GM12878 (cell line): ENCODE data around the gene ECEL1. TPM values are rescaled to one million over a fixed set of nuclear protein-coding genes. Genes with fewer than 3 reads are reported as not detected.

Experiments
- ATAC-seq: fragments of 200-7000 bp; cut with Tn5 transposase; 3 replicates; pipeline ENCODE4 v1.9.1; 2020; ENCODE audit warnings: mild to moderate bottlenecking, moderate library complexity
- BruUV-seq: library from RNA; stranded (reverse); fragments of 400-500 nt; replicated peaks from 2 replicates; lab custom pipeline; 2021; lab: Mats Ljungman, UMichigan
- CTCF ChIA-PET: fragments of 300-600 bp; sonication (Branson Sonifier 250); formaldehyde crosslinking; extraction: SDS; loops from one replicate; lab custom pipeline; 2021; ENCODE audit warnings: inconsistent platforms; lab: Yijun Ruan, JAX
- POLR2A ChIA-PET: fragments of 350-600 bp; formaldehyde crosslinking; extraction: SDS; loops from one replicate; lab custom pipeline; 2021; ENCODE audit warnings: inconsistent platforms; lab: Charles Lee
- RAD21 ChIA-PET: fragments of 300-600 bp; sonication (Branson Sonifier 250); formaldehyde crosslinking; loops from one replicate; lab custom pipeline; 2023; ENCODE audit warnings: antibody characterized with exemption; ENCODE audit not compliant: unreplicated experiment; lab: Charles Lee
- SMC1A ChIA-PET: fragments of 300-600 bp; sonication (Branson Sonifier 250); formaldehyde crosslinking; loops from one replicate; lab custom pipeline; 2023; ENCODE audit not compliant: unreplicated experiment, uncharacterized antibody; lab: Charles Lee
- DNase-seq: peaks from one replicate; pipeline ENCODE4 v3.0.0-alpha.2; 2011; ENCODE audit warnings: low read depth, low spot score
- FAIRE-seq: peaks from 3 replicates; lab custom pipeline; 2011; peaks lifted over from hg19 to GRCh38; lab: Jason Lieb, UNC
- H2AFZ ChIP-seq: 2 replicates; pipeline ENCODE4 v1.6.0; 2011; ENCODE audit warnings: low read depth, low read length, control low read depth; ENCODE audit not compliant: control insufficient read depth
- H3K27ac ChIP-seq: 2 replicates; pipeline ENCODE4 v1.5.1; 2011; ENCODE audit warnings: control low read depth; ENCODE audit not compliant: control insufficient read depth, insufficient read depth
- H3K27me3 ChIP-seq, 2 experiments: replicated peaks in 1 of 2; 2 replicates each; pipeline versions ENCODE4 v1.6.0 to v1.6.1; 2011; ENCODE audit warnings: low read length in 1 of 2; ENCODE audit not compliant: control insufficient read depth in 2 of 2, insufficient read depth in 2 of 2
- H3K36me3 ChIP-seq, 2 experiments: 2 replicates each; pipeline ENCODE4 v1.5.1; 2011; ENCODE audit warnings: low read length in 1 of 2; ENCODE audit not compliant: control insufficient read depth in 2 of 2, insufficient read depth in 2 of 2
- H3K4me1 ChIP-seq: 2 replicates; pipeline ENCODE4 v1.6.1; 2011; ENCODE audit warnings: mild to moderate bottlenecking, low read length, moderate library complexity, mixed read lengths; ENCODE audit not compliant: control insufficient read depth, insufficient read depth
- H3K4me2 ChIP-seq: 2 replicates; pipeline ENCODE4 v1.6.0; 2011; ENCODE audit warnings: control low read depth; ENCODE audit not compliant: control insufficient read depth, insufficient read depth
- H3K4me3 ChIP-seq: fragments of 200-600 bp; sonication (generic); 2 replicates; pipeline ENCODE4 v1.5.1; 2016
- H3K79me2 ChIP-seq: 2 replicates; pipeline ENCODE4 v1.6.0; 2011; ENCODE audit warnings: low read length; ENCODE audit not compliant: control insufficient read depth, insufficient read depth
- H3K9ac ChIP-seq: 2 replicates; pipeline ENCODE4 v1.8.0; 2011; ENCODE audit warnings: low read length, control low read depth, mixed read lengths; ENCODE audit not compliant: control insufficient read depth, insufficient read depth
- H3K9me3 ChIP-seq: replicated peaks from 3 replicates; pipeline ENCODE4 v1.5.1; 2011; ENCODE audit warnings: mild to moderate bottlenecking, low read length; ENCODE audit not compliant: control insufficient read depth, insufficient read depth
- H4K20me1 ChIP-seq: 2 replicates; pipeline ENCODE4 v1.6.0; 2011; ENCODE audit not compliant: control insufficient read depth, insufficient read depth
- CREM ChIP-seq: IDR thresholded peaks from 2 replicates; pipeline ENCODE4 v1.6.1; 2014; ENCODE audit warnings: antibody characterized with exemption, low read depth
- ESRRA ChIP-seq: IDR thresholded peaks from 2 replicates; pipeline ENCODE4 v1.6.1; 2012; ENCODE audit warnings: mild to moderate bottlenecking, low read length, improper control_type of control experiment
- LARP7 ChIP-seq: fragments of 450-650 bp; IDR thresholded peaks from 2 replicates; pipeline ENCODE4 v1.6.1; 2017; ENCODE audit warnings: mild to moderate bottlenecking
- MYC ChIP-seq: IDR thresholded peaks from 2 replicates; pipeline ENCODE4 v1.6.1; 2011; ENCODE audit warnings: mild to moderate bottlenecking, low read length, moderate library complexity, inconsistent platforms; ENCODE audit not compliant: insufficient read depth, insufficient replicate concordance, insufficient read length, severe bottlenecking
- NFIC ChIP-seq: IDR thresholded peaks from 2 replicates; pipeline ENCODE4 v1.6.1; 2012; ENCODE audit warnings: low read depth, mild to moderate bottlenecking, inconsistent platforms, low read length, moderate library complexity
- PAX8 ChIP-seq: fragments of 450-650 bp; IDR thresholded peaks from 2 replicates; pipeline ENCODE4 v1.6.1; 2017; ENCODE audit warnings: mild to moderate bottlenecking, moderate library complexity
- STAT3 ChIP-seq: IDR thresholded peaks from 2 replicates; pipeline ENCODE4 v1.6.1; 2011; ENCODE audit warnings: low read depth, low read length, improper control_type of control experiment
- USF1 ChIP-seq: IDR thresholded peaks from 2 replicates; pipeline ENCODE4 v1.6.1; 2011; ENCODE audit warnings: borderline replicate concordance, low read depth, mild to moderate bottlenecking, moderate library complexity, mixed read lengths, low read length; ENCODE audit not compliant: insufficient read depth; ENCODE audit errors: extremely low read length
- ZNF384 ChIP-seq: IDR thresholded peaks from 2 replicates; pipeline ENCODE4 v1.6.1; 2012; ENCODE audit warnings: low read depth, mild to moderate bottlenecking, low read length, improper control_type of control experiment, borderline replicate concordance
- WGBS: methylation state at CpG from one replicate; pipeline ENCODE4 v1.1.6; 2016; ENCODE audit warnings: low lambda C conversion rate; ENCODE audit not compliant: insufficient replicate concordance, insufficient coverage; ENCODE audit errors: missing lambda C conversion rate; 5-methylcytosine and 5-hydroxymethylcytosine counted together
- in situ Hi-C: fragments of 300-500 bp; cut with MboI; formaldehyde crosslinking; loops from 9 replicates; pipeline ENCODE4 v1.14.3; 2018; ENCODE audit warnings: mixed read lengths
- intact Hi-C: fragments of 100-400 bp; cut with micrococcal nuclease; formaldehyde crosslinking; loops from one replicate; pipeline ENCODE4 v1.14.2; 2022; ENCODE audit not compliant: unreplicated experiment
- polyA plus RNA-seq, 11 experiments: library from polyadenylated mRNA; depleted of rRNA in 4 of 11; unstranded in 6 of 11; stranded (reverse) in 5 of 11; fragments of >200 nt; fragmentation: Nextera tagmentation in 4 of 11; fragmentation: Illumina TruSeq in 1 of 11; extraction: Ambion mirVana in 4 of 11; extraction: Trizol in 1 of 11; gene quantifications; 1 replicate in 1 of 11; 2 replicates in 10 of 11; pipeline versions ENCODE4 v1.2.1 to v1.2.3, GENCODE V29; 2011 to 2016; ENCODE audit warnings: inconsistent platforms in 2 of 11, missing spikeins in 2 of 11, low read depth in 1 of 11
- total RNA-seq, 4 experiments: library from RNA; depleted of rRNA in 3 of 4; stranded (reverse); fragments of >200 nt in 3 of 4; fragmentation: Illumina TruSeq in 1 of 4; extraction: Trizol in 1 of 4; gene quantifications; 2 replicates each; pipeline versions ENCODE4 v1.2.1 to v1.2.3, GENCODE V29; 2013 to 2021
- TF ChIP-seq, protein P1 (sequence below): fragments of 450-650 bp; IDR thresholded peaks from 2 replicates; pipeline ENCODE4 v1.6.1; 2017; ENCODE audit warnings: borderline replicate concordance

The ECEL1 gene
- total and polyA plus RNA-seq, 10 of the 15 experiments (the other 5 are each of a cell fraction or from before 2014, with no cell fraction given) = not detected

GRCh38 chr2:232492236-232492848 is 4.7 kb upstream of the ECEL1 start (continued):
- TF ChIP-seq ZNF384 (no peak), USF1 (no peak)

- no peak for TF ChIP-seq ESRRA
- TF ChIP-seq MYC = no peak
- TF ChIP-seq, protein P1, sequence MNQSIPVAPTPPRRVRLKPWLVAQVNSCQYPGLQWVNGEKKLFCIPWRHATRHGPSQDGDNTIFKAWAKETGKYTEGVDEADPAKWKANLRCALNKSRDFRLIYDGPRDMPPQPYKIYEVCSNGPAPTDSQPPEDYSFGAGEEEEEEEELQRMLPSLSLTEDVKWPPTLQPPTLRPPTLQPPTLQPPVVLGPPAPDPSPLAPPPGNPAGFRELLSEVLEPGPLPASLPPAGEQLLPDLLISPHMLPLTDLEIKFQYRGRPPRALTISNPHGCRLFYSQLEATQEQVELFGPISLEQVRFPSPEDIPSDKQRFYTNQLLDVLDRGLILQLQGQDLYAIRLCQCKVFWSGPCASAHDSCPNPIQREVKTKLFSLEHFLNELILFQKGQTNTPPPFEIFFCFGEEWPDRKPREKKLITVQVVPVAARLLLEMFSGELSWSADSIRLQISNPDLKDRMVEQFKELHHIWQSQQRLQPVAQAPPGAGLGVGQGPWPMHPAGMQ = no peak
- TF ChIP-seq CREM = no peak
- TF ChIP-seq STAT3 = no peak
- no peak for TF ChIP-seq NFIC
- no peak for TF ChIP-seq PAX8
- no peak for TF ChIP-seq LARP7
- no peak overlapping the region for H3K9ac ChIP-seq
- H3K4me2 ChIP-seq = no peak overlapping the region
- in situ Hi-C loops (no loop called here), intact Hi-C loops (no loop called here)
- no peaks in the 10 kb centered on the region for H3K79me2 ChIP-seq
- H2AFZ ChIP-seq = no peak overlapping the region
- CTCF ChIA-PET = no interaction called here
- H3K36me3 ChIP-seq = no peaks in the 10 kb centered on the region
- no peak for FAIRE-seq
- ATAC-seq = no peak
- H3K27ac ChIP-seq = no peak overlapping the region
- H4K20me1 ChIP-seq = no peaks in the 10 kb centered on the region
- no peaks in the 10 kb centered on the region for H3K9me3 ChIP-seq
- H3K4me1 ChIP-seq = no peaks in the 10 kb centered on the region
- SMC1A ChIA-PET = no interaction called here
- RAD21 ChIA-PET = no interaction called here
- no TSS peak for BruUV-seq
- no peak for DNase-seq
- WGBS = 43% methylated on average over 12 of the region's 12 CpGs
- H3K27me3 ChIP-seq = peaks cover 0 to 14% of the 10 kb centered on the region in 2 experiments; a peak in 3 of 4 replicates
- POLR2A ChIA-PET = no interaction called here
- no peak overlapping the region for H3K4me3 ChIP-seq
Observed at GRCh38 chr2:232491139-232491780, 3.6 kb upstream of the ECEL1 start.
